ENCODE data around the gene IDS.

Gene IDS

GRCh38 chrX:149455934-149456333 lies 49.2 kb downstream of the IDS start:
- DNase-seq: no peak

- no peak for DNase-seq
These were observed 50.9 kb downstream of the IDS start for GRCh38 chrX:149453906-149454822.

GRCh38 chrX:149453030-149453429 lies 52.1 kb downstream of the IDS start:
- DNase-seq: no peak

GRCh38 chrX:149433451-149433850 lies 71.7 kb downstream of the IDS start:
- DNase-seq: no peak

GRCh38 chrX:149433051-149433450 lies 72.1 kb downstream of the IDS start:
- no peak for DNase-seq
